ENCODE measurements around the gene TRIM49D2. TPM values are rescaled to one million over a fixed set of nuclear protein-coding genes. Genes with fewer than 3 reads are reported as not detected.
"Not testable (repeated sequence)": the region's sequence is repeated elsewhere in the genome, so short reads cannot be mapped to it uniquely, and the experiment has no call there.

Gene TRIM49D2
- not detected for polyA plus RNA-seq (ENCODE audit: insufficient read length)
- long read RNA-seq, donor 1, result 0 reads
- long read RNA-seq, donor 2, result 0 reads
- long read RNA-seq, donor 3, result 0 reads
- long read RNA-seq, donor 4, result 0 reads
- long read RNA-seq, donor 5, result 0 reads
- long read RNA-seq, donor 6, result 0 reads
- long read RNA-seq, donor 7, result 0 reads
- long read RNA-seq, donor 8, result 0 reads

- not testable (repeated sequence) for DNase-seq
Measured at GRCh38 chr11:89923764-89924163, at the start of gene TRIM49D2. TRIM49D2 (plus strand) TSS chr11:89924064; CDS start chr11:89926762, 2,698 bp downstream.

GRCh38 chr11:89877511-89877910, 46.4 kb upstream of the TRIM49D2 start:
- not testable (repeated sequence) for DNase-seq

- DNase-seq, result not testable (repeated sequence)
Measured at GRCh38 chr11:89893245-89893644, 30.6 kb upstream of the TRIM49D2 start.

- not testable (repeated sequence) for DNase-seq
Measured at GRCh38 chr11:89900809-89901208, 23.1 kb upstream of the TRIM49D2 start.

- no peak for DNase-seq
Measured at GRCh38 chr11:89922195-89922660, 1.6 kb upstream of the TRIM49D2 start, which contains the start of gene TRIM49D1. TRIM49D1 (minus strand) TSS chr11:89922245; CDS start chr11:89917710, 4,535 bp downstream.

GRCh38 chr11:89960833-89961232, 37.0 kb downstream of the TRIM49D2 start:
- DNase-seq, result not testable (repeated sequence)

- DNase-seq, result not testable (repeated sequence)
Measured at GRCh38 chr11:89965737-89966136, 41.9 kb downstream of the TRIM49D2 start, which contains the start of gene TRIM64. TRIM64 (plus strand) TSS chr11:89966037; CDS start chr11:89968504, 2,467 bp downstream.

Other genes with a start within 250 kb of the TRIM49D2 start
- gene TRIM77, start 213.8 kb upstream of the TRIM49D2 start, polyA plus RNA-seq (ENCODE audit: insufficient read length), result not detected
- gene TRIM49, start 115.5 kb upstream of the TRIM49D2 start, polyA plus RNA-seq (ENCODE audit: insufficient read length), result not detected
- gene TRIM64B, start 45.6 kb upstream of the TRIM49D2 start, polyA plus RNA-seq (ENCODE audit: insufficient read length), result not detected
- gene TRIM49D1, start 1.8 kb upstream of the TRIM49D2 start, polyA plus RNA-seq (ENCODE audit: insufficient read length), result not detected
- gene TRIM64, start 42.0 kb downstream of the TRIM49D2 start, polyA plus RNA-seq (ENCODE audit: insufficient read length), result not detected
- not detected for gene TRIM49C, start 107.0 kb downstream of the TRIM49D2 start, polyA plus RNA-seq (ENCODE audit: insufficient read length)
- not detected for gene UBTFL1, start 161.9 kb downstream of the TRIM49D2 start, polyA plus RNA-seq (ENCODE audit: insufficient read length)
- gene NAALAD2, start 210.6 kb downstream of the TRIM49D2 start, polyA plus RNA-seq (ENCODE audit: insufficient read length), result 39.8 TPM

Measured in left kidney (tissue), 8 donors.